Caco-2 (cell line): Measurements from ENCODE around the gene BDKRB1. TPM values are rescaled to one million over a fixed set of nuclear protein-coding genes. Genes with fewer than 3 reads are reported as not detected.

Source experiments
- BruUV-seq: library from RNA; stranded (reverse); fragments of 400-500 nt; replicated peaks from 2 replicates; lab custom pipeline; 2021; lab: Mats Ljungman, UMichigan
- CTCF ChIA-PET: fragments of 300-600 bp; sonication (Branson Sonifier 250); formaldehyde crosslinking; loops from one replicate; lab custom pipeline; 2022; ENCODE audit warnings: antibody characterized with exemption; lab: Charles Lee
- POLR2A ChIA-PET: fragments of 300-600 bp; sonication (Branson Sonifier 250); formaldehyde crosslinking; loops from one replicate; lab custom pipeline; 2022; ENCODE audit warnings: antibody characterized with exemption; lab: Charles Lee
- DNase-seq, 2 experiments: peaks; one replicate each; pipeline versions ENCODE4 v3.0.0 to v3.0.0-alpha.2; 2020 to 2022
- H3K27me3 ChIP-seq: replicated peaks from 2 replicates; pipeline ENCODE4 v1.6.0; 2011; ENCODE audit warnings: low read length; ENCODE audit not compliant: control insufficient read depth, insufficient read depth
- H3K36me3 ChIP-seq: 2 replicates; pipeline ENCODE4 v1.5.1; 2011; ENCODE audit warnings: low read length; ENCODE audit not compliant: control insufficient read depth, insufficient read depth
- H3K4me1 ChIP-seq: fragments of 250-450 bp; sonication (Bioruptor Pico); 2 replicates; pipeline ENCODE4 v1.5.1; 2020; ENCODE audit warnings: mild to moderate bottlenecking
- H3K4me3 ChIP-seq: 2 replicates; pipeline ENCODE4 v1.5.1; 2011; ENCODE audit warnings: low read depth, mild to moderate bottlenecking, control low read depth, low read length
- H3K9me3 ChIP-seq: fragments of 250-450 bp; sonication (Bioruptor Pico); 2 replicates; pipeline ENCODE4 v1.5.1; 2020; ENCODE audit warnings: mild to moderate bottlenecking, moderate library complexity
- H3K27ac Mint-ChIP-seq: one replicate; pipeline ENCODE4 v1.8.0; 2022; ENCODE audit warnings: mixed read lengths; ENCODE audit not compliant: unreplicated experiment
- H3K27me3 Mint-ChIP-seq: one replicate; pipeline ENCODE4 v1.8.0; 2022; ENCODE audit warnings: mixed read lengths; ENCODE audit not compliant: insufficient read depth, unreplicated experiment
- H3K36me3 Mint-ChIP-seq: one replicate; pipeline ENCODE4 v1.8.0; 2022; ENCODE audit warnings: mild to moderate bottlenecking, mixed read lengths; ENCODE audit not compliant: insufficient read depth, unreplicated experiment
- H3K4me1 Mint-ChIP-seq: one replicate; pipeline ENCODE4 v1.8.0; 2022; ENCODE audit warnings: low read depth, mixed read lengths; ENCODE audit not compliant: unreplicated experiment
- H3K4me3 Mint-ChIP-seq: one replicate; pipeline ENCODE4 v1.8.0; 2022; ENCODE audit warnings: mild to moderate bottlenecking, moderate library complexity, mixed read lengths; ENCODE audit not compliant: unreplicated experiment
- H3K9me3 Mint-ChIP-seq: one replicate; pipeline ENCODE4 v1.8.0; 2022; ENCODE audit warnings: mixed read lengths; ENCODE audit not compliant: unreplicated experiment
- intact Hi-C: fragments of 100-400 bp; cut with micrococcal nuclease; formaldehyde crosslinking; loops from one replicate; pipeline ENCODE4 v1.10.0; 2022; ENCODE audit not compliant: unreplicated experiment
- total RNA-seq: library from RNA; stranded (reverse); gene quantifications from 2 replicates; pipeline ENCODE4 v1.2.3, GENCODE V29; 2022
- TF ChIP-seq, protein P1 (sequence below), 2 experiments: fragments of 200-600 bp in 1 of 2; IDR thresholded peaks; 1 replicate in 1 of 2; 2 replicates in 1 of 2; pipeline versions ENCODE4 v1.5.1 to v1.8.0; 2011 to 2022; ENCODE audit warnings: antibody characterized with exemption in 1 of 2, control low read depth in 1 of 2, inconsistent platforms in 1 of 2, low read depth in 1 of 2, low read length in 1 of 2, mild to moderate bottlenecking in 1 of 2, moderate library complexity in 1 of 2; ENCODE audit not compliant: insufficient read depth in 1 of 2, severe bottlenecking in 1 of 2, unreplicated experiment in 1 of 2

The BDKRB1 gene
- total RNA-seq, 1 experiment from 2014 or later, result 0.18 TPM

DNA sequence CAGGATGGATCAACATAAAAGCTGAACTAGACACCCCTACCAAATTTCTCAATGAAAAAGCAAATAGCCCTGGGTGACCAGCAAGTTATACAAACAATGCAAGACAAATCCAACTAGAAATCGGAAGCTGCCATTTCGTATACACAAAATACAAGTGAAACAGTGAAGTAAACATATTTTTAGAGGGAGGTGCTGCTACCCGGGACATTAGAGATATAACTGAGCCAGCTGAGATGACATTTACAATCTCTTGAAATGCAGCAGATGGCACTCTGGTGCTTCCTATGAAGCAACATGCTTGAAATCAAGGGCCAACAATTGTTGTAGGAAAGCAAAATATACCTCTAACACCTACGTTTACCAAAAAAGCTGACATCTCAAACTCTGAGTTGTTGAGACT, 25.5 kb downstream of the BDKRB1 start:
- Mint-ChIP-seq H3K27me3 (no peaks in the 10 kb centered on the region), H3K4me1 (peaks cover 12% of the 10 kb centered on the region), H3K9me3 (no peaks in the 10 kb centered on the region), H3K4me3 (no peak overlapping the region), H3K36me3 (peaks cover 12% of the 10 kb centered on the region), H3K27ac (no peak overlapping the region)
- no TSS peak for BruUV-seq
- TF ChIP-seq, protein P1, sequence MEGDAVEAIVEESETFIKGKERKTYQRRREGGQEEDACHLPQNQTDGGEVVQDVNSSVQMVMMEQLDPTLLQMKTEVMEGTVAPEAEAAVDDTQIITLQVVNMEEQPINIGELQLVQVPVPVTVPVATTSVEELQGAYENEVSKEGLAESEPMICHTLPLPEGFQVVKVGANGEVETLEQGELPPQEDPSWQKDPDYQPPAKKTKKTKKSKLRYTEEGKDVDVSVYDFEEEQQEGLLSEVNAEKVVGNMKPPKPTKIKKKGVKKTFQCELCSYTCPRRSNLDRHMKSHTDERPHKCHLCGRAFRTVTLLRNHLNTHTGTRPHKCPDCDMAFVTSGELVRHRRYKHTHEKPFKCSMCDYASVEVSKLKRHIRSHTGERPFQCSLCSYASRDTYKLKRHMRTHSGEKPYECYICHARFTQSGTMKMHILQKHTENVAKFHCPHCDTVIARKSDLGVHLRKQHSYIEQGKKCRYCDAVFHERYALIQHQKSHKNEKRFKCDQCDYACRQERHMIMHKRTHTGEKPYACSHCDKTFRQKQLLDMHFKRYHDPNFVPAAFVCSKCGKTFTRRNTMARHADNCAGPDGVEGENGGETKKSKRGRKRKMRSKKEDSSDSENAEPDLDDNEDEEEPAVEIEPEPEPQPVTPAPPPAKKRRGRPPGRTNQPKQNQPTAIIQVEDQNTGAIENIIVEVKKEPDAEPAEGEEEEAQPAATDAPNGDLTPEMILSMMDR (IDR thresholded peaks at IDR 0.05; ENCODE audit: insufficient read depth in 1 of 2, low read depth in 1 of 2, low read length in 1 of 2, severe bottlenecking in 1 of 2, unreplicated experiment in 1 of 2), result no peak
- Histone ChIP-seq H3K9me3 (0 out of 2 replicates have a peak, but pooled peaks cover 3% of the 10 kb centered on the region), H3K4me1 (peaks cover 12% of the 10 kb centered on the region), H3K36me3 (no peaks in the 10 kb centered on the region), H3K27me3 (no peaks in the 10 kb centered on the region), H3K4me3 (no peak overlapping the region)
- intact Hi-C loops, result loop anchor here (1.0 kb wide), 1 partner anchor 143 kb away; no protein-coding TSS in a partner anchor
- POLR2A ChIA-PET, result no interaction called here
- no peak for DNase-seq
- CTCF ChIA-PET, result no interaction called here

GRCh38 chr14:96284008-96284407, 28.0 kb downstream of the BDKRB1 start:
- TF ChIP-seq, protein P1 (IDR thresholded peaks at IDR 0.05; ENCODE audit: insufficient read depth in 1 of 2, low read depth in 1 of 2, low read length in 1 of 2, severe bottlenecking in 1 of 2, unreplicated experiment in 1 of 2), result no peak
- Mint-ChIP-seq H3K4me3 (no peak overlapping the region), H3K4me1 (peaks cover 11% of the 10 kb centered on the region), H3K9me3 (no peaks in the 10 kb centered on the region), H3K36me3 (peaks cover 18% of the 10 kb centered on the region), H3K27me3 (no peaks in the 10 kb centered on the region), H3K27ac (no peak overlapping the region)
- intact Hi-C loops, result no loop called here
- DNase-seq, result no peak
- Histone ChIP-seq H3K4me3 (no peak overlapping the region), H3K4me1 (peaks cover 12% of the 10 kb centered on the region), H3K27me3 (no peaks in the 10 kb centered on the region), H3K36me3 (no peaks in the 10 kb centered on the region), H3K9me3 (no peaks in the 10 kb centered on the region)
- ChIA-PET POLR2A (no interaction called here), CTCF (no interaction called here)
- BruUV-seq, result no TSS peak

DNA sequence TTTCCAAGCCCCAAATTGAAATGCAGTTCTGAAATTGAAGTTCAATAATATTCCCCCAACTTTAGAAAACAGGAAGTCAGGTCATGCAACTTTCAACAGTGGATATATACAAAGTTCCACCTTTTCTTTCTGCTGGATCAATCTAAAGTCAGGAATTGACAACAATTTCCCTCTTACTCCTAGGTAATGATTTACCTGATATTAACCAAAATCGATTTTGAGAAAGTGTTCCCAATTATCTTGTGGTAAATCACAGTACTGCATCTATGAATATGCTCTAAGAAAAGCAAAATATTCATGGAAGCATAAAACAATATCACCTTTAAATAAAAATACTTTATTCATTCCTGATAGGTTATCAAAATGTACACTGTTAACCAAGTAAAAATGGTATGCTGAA, 28.4 kb downstream of the BDKRB1 start:
- peaks cover 14% of the 10 kb centered on the region for H3K36me3 Mint-ChIP-seq
- POLR2A ChIA-PET, result no interaction called here
- BruUV-seq, result no TSS peak
- H3K27ac Mint-ChIP-seq, result no peak overlapping the region
- no peak overlapping the region for H3K4me3 Mint-ChIP-seq
- H3K27me3 Mint-ChIP-seq, result no peaks in the 10 kb centered on the region
- intact Hi-C loops, result no loop called here
- Histone ChIP-seq H3K36me3 (peaks cover under 1% of the 10 kb centered on the region; the same call in 1 of the 2 replicates), H3K4me1 (peaks cover 9% of the 10 kb centered on the region), H3K27me3 (no peaks in the 10 kb centered on the region), H3K9me3 (no peaks in the 10 kb centered on the region), H3K4me3 (no peak overlapping the region)
- H3K4me1 Mint-ChIP-seq, result peaks cover 7% of the 10 kb centered on the region
- H3K9me3 Mint-ChIP-seq, result no peaks in the 10 kb centered on the region
- CTCF ChIA-PET, result no interaction called here
- no peak for DNase-seq
- TF ChIP-seq, protein P1 (IDR thresholded peaks at IDR 0.05; ENCODE audit: insufficient read depth in 1 of 2, low read depth in 1 of 2, low read length in 1 of 2, severe bottlenecking in 1 of 2, unreplicated experiment in 1 of 2), result no peak
